A673 (cell line): ENCODE measurements around the gene MUC16. TPM values are rescaled to one million over a fixed set of nuclear protein-coding genes. Genes with fewer than 3 reads are reported as not detected.
"Not testable (repeated sequence)": the region's sequence is repeated elsewhere in the genome, so short reads cannot be mapped to it uniquely, and the experiment has no call there.

Experiments
- BruUV-seq: library from RNA; stranded (reverse); fragments of 400-500 nt; replicated peaks from 2 replicates; lab custom pipeline; 2021; lab: Mats Ljungman, UMichigan
- CTCF ChIA-PET: fragments of 300-600 bp; sonication (Branson Sonifier 250); formaldehyde crosslinking; loops from one replicate; lab custom pipeline; 2022; ENCODE audit warnings: antibody characterized with exemption; lab: Charles Lee
- POLR2A ChIA-PET: fragments of 300-600 bp; sonication (Branson Sonifier 250); formaldehyde crosslinking; loops from one replicate; lab custom pipeline; 2022; ENCODE audit warnings: antibody characterized with exemption; ENCODE audit not compliant: low non-redundant PET; lab: Charles Lee
- DNase-seq: peaks from one replicate; pipeline ENCODE4 v3.0.0-alpha.2; 2015; ENCODE audit warnings: low spot score
- H3K27ac ChIP-seq: fragments of 200-600 bp; sonication (generic); 2 replicates; pipeline ENCODE4 v1.5.1; 2016; ENCODE audit warnings: mixed run types, low read depth, mild to moderate bottlenecking, mixed read lengths, antibody characterized with exemption, low read length; ENCODE audit not compliant: poor library complexity, severe bottlenecking
- H3K27me3 ChIP-seq: fragments of 200-600 bp; sonication (generic); replicated peaks from 2 replicates; pipeline ENCODE4 v1.6.1; 2017; ENCODE audit warnings: mixed run types, low read depth, mild to moderate bottlenecking, mixed read lengths, antibody characterized with exemption, low read length; ENCODE audit not compliant: insufficient read depth, poor library complexity
- H3K36me3 ChIP-seq: fragments of 200-600 bp; sonication (generic); 2 replicates; pipeline ENCODE4 v1.6.1; 2016; ENCODE audit warnings: mixed run types, mild to moderate bottlenecking, mixed read lengths, antibody characterized with exemption, low read length; ENCODE audit not compliant: insufficient read depth, poor library complexity, severe bottlenecking
- H3K4me1 ChIP-seq: fragments of 200-600 bp; sonication (generic); 2 replicates; pipeline ENCODE4 v1.6.1; 2017; ENCODE audit warnings: mixed run types, mild to moderate bottlenecking, mixed read lengths, antibody characterized with exemption, low read length; ENCODE audit not compliant: insufficient read depth, poor library complexity, severe bottlenecking
- H3K4me3 ChIP-seq: fragments of 200-600 bp; sonication (generic); 2 replicates; pipeline ENCODE4 v1.5.1; 2016; ENCODE audit warnings: low read depth, mixed run types, mild to moderate bottlenecking, mixed read lengths, low read length; ENCODE audit not compliant: poor library complexity, severe bottlenecking
- H3K9me3 ChIP-seq: fragments of 200-600 bp; sonication (generic); 2 replicates; pipeline ENCODE4 v1.6.1; 2016; ENCODE audit warnings: mixed run types, low read depth, mild to moderate bottlenecking, mixed read lengths, antibody characterized with exemption, low read length; ENCODE audit not compliant: poor library complexity, severe bottlenecking
- EZH2 ChIP-seq: fragments of 200-600 bp; sonication (generic); IDR thresholded peaks from 2 replicates; pipeline ENCODE4 v1.6.1; 2017; ENCODE audit warnings: borderline replicate concordance, low read depth, mild to moderate bottlenecking, mixed read lengths, antibody characterized with exemption, low read length; ENCODE audit not compliant: poor library complexity, severe bottlenecking
- intact Hi-C: fragments of 100-400 bp; cut with micrococcal nuclease; formaldehyde crosslinking; loops from one replicate; pipeline ENCODE4 v1.10.0; 2022; ENCODE audit not compliant: unreplicated experiment
- total RNA-seq: library from RNA; stranded (reverse); gene quantifications from 2 replicates; pipeline ENCODE4 v1.2.3, GENCODE V29; 2021
- TF ChIP-seq, protein P1 (sequence below): fragments of 300-800, 200-600 bp; sonication (generic); conservative IDR thresholded peaks from 2 replicates; pipeline ENCODE4 v1.5.1; 2017; ENCODE audit warnings: low read depth, mild to moderate bottlenecking, antibody characterized with exemption, low read length, moderate library complexity, mixed read lengths

Gene MUC16
- total RNA-seq, 1 experiment from 2014 or later: not detected

DNA sequence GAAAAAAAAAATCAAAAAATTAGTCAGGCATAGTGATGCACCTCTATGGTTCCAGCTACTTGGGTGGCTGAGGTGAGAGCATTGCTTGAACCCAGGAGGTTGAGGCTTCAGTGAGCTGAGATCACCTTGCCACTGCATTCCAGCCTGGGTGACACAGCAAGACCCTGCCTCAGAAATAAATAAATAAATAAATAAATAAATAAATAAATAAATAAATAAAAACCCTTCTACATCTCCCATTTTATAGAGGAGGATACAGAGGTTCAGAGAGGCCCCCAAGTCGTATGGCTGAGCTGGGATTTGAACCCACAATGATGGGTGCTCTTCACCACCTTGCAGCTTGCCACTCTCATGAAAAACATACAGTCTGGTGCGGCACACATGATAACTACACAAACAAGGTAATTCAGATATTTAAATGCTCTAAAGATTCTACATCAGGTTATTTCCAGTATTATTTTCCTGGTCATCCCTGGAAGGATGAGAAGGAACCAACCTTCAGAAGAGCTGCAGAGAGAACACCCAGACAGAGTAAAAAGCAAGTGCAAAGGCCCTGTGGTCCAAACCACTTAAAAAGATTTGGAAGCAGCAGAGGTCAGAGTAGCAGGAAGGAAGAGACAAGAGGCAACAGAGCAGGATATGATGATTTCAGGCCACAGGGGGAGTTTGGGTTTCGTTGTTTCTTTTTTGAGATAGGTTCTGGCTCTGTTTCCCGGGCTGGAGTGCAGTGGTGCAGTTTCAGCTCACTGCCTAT is 47.5 kb upstream of the MUC16 start:
- H3K9me3 ChIP-seq: no peaks in the 10 kb centered on the region
- ChIA-PET POLR2A (no interaction called here), CTCF (no interaction called here)
- H3K4me1 ChIP-seq: no peaks in the 10 kb centered on the region
- no TSS peak for BruUV-seq
- no peak for DNase-seq
- TF ChIP-seq, protein P1, sequence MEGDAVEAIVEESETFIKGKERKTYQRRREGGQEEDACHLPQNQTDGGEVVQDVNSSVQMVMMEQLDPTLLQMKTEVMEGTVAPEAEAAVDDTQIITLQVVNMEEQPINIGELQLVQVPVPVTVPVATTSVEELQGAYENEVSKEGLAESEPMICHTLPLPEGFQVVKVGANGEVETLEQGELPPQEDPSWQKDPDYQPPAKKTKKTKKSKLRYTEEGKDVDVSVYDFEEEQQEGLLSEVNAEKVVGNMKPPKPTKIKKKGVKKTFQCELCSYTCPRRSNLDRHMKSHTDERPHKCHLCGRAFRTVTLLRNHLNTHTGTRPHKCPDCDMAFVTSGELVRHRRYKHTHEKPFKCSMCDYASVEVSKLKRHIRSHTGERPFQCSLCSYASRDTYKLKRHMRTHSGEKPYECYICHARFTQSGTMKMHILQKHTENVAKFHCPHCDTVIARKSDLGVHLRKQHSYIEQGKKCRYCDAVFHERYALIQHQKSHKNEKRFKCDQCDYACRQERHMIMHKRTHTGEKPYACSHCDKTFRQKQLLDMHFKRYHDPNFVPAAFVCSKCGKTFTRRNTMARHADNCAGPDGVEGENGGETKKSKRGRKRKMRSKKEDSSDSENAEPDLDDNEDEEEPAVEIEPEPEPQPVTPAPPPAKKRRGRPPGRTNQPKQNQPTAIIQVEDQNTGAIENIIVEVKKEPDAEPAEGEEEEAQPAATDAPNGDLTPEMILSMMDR: no peak
- no peak for TF ChIP-seq EZH2
- intact Hi-C loops: no loop called here
- no peak overlapping the region for H3K27ac ChIP-seq
- H3K27me3 ChIP-seq: no peaks in the 10 kb centered on the region
- H3K36me3 ChIP-seq: no peaks in the 10 kb centered on the region
- H3K4me3 ChIP-seq: no peak overlapping the region

DNA sequence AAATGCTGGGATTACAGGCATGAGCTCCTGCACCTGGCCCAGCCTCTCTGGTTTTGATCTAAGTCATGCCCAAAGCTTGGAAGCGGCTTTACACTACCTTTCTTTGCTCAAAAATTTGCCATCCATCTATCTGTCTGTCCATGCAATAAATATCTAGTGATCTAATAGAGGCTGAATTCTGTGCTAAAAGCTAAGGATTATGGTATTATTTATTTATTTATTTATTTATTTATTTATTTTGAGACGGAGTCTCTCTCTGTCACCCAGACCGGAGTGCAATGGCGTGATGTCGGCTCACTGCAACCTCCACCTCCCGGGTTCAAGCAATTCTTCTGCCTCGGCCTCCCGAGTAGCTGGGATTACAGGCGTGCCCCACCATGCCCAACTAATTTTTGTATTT is 45.9 kb upstream of the MUC16 start:
- intact Hi-C loops, DNase-seq, H3K9me3 ChIP-seq, CTCF ChIA-PET, BruUV-seq, H3K4me1 ChIP-seq, H3K4me3 ChIP-seq, H3K27ac ChIP-seq, H3K27me3 ChIP-seq, H3K36me3 ChIP-seq: not testable (repeated sequence)
- POLR2A ChIA-PET: interaction anchor here (0.6 kb wide), 1 partner anchor 1903 kb away, joined by 4 read pairs; no protein-coding TSS in a partner anchor

DNA sequence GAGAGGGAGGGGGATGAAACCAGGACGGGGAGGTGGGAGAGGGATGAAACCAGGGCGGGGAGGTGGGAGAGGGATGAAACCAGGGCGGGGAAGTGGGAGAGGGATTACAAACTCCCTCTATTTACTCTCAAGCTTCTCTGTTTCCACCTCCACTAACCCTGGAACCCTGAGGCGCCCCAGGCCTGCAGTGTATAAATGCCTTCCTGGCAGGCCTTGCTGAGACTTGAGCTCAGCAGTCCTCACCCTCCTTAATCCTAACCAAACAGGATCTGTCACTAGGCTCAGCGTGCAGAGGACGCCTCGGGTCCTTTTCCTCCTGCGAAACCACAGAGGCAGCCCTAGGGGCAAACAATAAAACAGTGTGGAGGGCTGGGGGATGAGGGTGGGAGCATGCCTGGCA is 44.6 kb upstream of the MUC16 start:
- POLR2A ChIA-PET: no interaction called here
- H3K36me3 ChIP-seq: no peaks in the 10 kb centered on the region
- H3K27ac ChIP-seq: no peak overlapping the region
- CTCF ChIA-PET: no interaction called here
- H3K9me3 ChIP-seq: no peaks in the 10 kb centered on the region
- H3K4me3 ChIP-seq: no peak overlapping the region
- no peaks in the 10 kb centered on the region for H3K4me1 ChIP-seq
- TF ChIP-seq EZH2: no peak
- TF ChIP-seq, protein P1: no peak
- intact Hi-C loops: no loop called here
- BruUV-seq: no TSS peak
- H3K27me3 ChIP-seq: no peaks in the 10 kb centered on the region
- DNase-seq: no peak

DNA sequence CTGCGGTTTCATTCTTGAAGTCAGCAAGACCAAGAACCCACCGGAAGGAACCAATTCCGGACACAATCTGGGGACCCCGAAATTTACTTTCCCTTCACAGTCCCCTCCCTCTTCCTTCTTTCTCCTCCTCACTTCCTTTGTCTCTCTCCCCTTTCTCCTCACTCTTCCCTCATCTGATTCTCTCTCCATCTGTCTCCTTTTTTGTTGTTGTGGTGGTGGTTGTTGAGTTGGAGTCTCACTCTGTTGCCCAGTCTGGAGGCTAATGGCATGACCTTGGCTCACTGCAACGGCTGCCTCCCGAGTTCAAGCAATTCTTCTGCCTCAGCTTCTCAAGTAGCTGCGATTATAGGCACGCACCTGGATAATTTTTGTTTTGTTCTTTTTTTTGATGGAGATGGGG is 44.0 kb upstream of the MUC16 start:
- intact Hi-C loops: no loop called here
- no peaks in the 10 kb centered on the region for H3K9me3 ChIP-seq
- no peak for DNase-seq
- H3K27ac ChIP-seq: no peak overlapping the region
- no peaks in the 10 kb centered on the region for H3K27me3 ChIP-seq
- ChIA-PET CTCF (no interaction called here), POLR2A (no interaction called here)
- BruUV-seq: no TSS peak
- no peaks in the 10 kb centered on the region for H3K36me3 ChIP-seq
- no peaks in the 10 kb centered on the region for H3K4me1 ChIP-seq
- H3K4me3 ChIP-seq: no peak overlapping the region
- no peak for TF ChIP-seq EZH2
- TF ChIP-seq, protein P1: no peak

DNA sequence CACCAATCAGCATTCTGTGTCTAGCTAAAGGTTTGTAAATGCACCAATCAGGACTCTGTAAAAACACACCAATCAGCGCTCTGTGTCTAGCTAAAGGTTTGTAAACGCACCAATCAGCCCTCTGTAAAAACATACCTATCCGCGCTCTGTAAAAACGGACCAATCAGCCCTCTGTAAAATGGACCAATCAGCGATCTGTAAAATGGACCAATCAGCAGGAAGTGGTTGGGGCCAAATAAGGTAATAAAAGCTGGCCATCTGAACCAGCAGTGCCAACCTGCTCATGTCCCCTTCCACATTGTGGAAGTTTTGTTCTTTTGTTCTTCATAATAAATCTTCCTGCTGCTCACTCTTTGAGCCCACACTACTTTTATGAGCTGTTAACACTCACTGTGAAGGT is 43.5 kb upstream of the MUC16 start:
- BruUV-seq, H3K27ac ChIP-seq, H3K4me3 ChIP-seq, H3K4me1 ChIP-seq, H3K27me3 ChIP-seq, H3K9me3 ChIP-seq, DNase-seq, POLR2A ChIA-PET, H3K36me3 ChIP-seq, intact Hi-C loops, CTCF ChIA-PET: not testable (repeated sequence)
